Measurements from ENCODE around the gene OR5T1. TPM values are rescaled to one million over a fixed set of nuclear protein-coding genes. Genes with fewer than 3 reads are reported as not detected.

The OR5T1 gene
- total RNA-seq (2022; extraction: Qiagen RNA extraction; ENCODE audit: low read depth): not detected in 5 replicates

GRCh38 chr11:56273854-56274253 is at the start of gene OR5T1:
OR5T1 (plus strand) TSS chr11:56274154; CDS start chr11:56275639, 1,485 bp downstream.

GRCh38 chr11:56234155-56234554 is 39.8 kb upstream of the OR5T1 start, which contains the start of gene OR5T2:
OR5T2 (minus strand) TSS chr11:56234255; CDS start chr11:56233062, 1,193 bp downstream.

DNA sequence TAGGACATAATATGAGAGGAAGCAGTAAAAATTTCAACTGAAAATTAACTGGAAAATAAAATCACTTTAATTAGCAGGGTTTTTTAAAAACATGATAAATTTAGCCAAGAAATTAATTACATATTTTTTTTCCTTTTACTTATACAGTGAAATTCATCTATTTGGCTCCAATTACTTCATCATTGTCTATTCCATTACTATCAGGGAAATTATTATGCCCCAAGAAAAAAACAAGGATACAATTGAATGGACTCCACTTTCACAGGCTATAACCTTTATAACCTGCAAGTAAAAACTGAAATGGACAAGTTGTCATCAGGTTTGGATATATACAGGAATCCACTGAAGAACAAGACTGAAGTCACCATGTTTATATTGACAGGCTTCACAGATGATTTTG is 22.0 kb upstream of the OR5T1 start, which contains the start of gene OR5T3:
Gene OR5T3, plus strand, starts transcription at position 301 of the 400 bp plus-strand sequence. Its CDS starts 0 bp downstream, at position 301.

GRCh38 chr11:56292154-56292553 is 18.2 kb downstream of the OR5T1 start, which contains the start of gene OR8H1:
OR8H1 (minus strand) TSS chr11:56292254; CDS start chr11:56291062, 1,192 bp downstream.

DNA sequence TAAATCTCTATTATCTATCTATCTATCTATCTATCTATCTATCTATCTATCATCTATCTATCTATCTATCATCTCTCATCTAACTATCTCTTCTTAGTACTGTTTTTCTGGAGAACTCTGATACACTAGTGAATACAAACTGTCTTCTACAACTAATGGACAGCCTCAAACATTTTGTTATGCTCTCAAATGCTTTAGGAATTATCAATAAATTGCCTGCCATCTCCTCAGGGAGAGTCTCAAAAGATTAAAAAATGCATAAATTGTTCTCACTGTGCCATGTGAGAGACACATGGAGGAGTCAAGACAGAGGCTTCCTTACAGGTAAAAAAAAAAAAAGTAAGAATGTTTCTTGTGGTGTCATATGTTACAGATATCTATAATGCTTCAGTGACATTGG is 40.9 kb downstream of the OR5T1 start, which contains the start of gene OR8K3:
Gene OR8K3, plus strand, starts transcription at position 301 of the 400 bp plus-strand sequence. CDS start 3,163 bp downstream, outside the sequence.

Other genes with a start within 250 kb of the OR5T1 start
- not detected in 5 replicates for gene OR5AS1, start 246.5 kb upstream of the OR5T1 start, total RNA-seq (2022; extraction: Qiagen RNA extraction; ENCODE audit: low read depth)
- gene OR8I2, start 180.8 kb upstream of the OR5T1 start, total RNA-seq (2022; extraction: Qiagen RNA extraction; ENCODE audit: low read depth): not detected in 5 replicates
- gene OR8H2, start 170.5 kb upstream of the OR5T1 start, total RNA-seq (2022; extraction: Qiagen RNA extraction; ENCODE audit: low read depth): not detected in 5 replicates
- gene OR8H3, start 151.8 kb upstream of the OR5T1 start, total RNA-seq (2022; extraction: Qiagen RNA extraction; ENCODE audit: low read depth): not detected in 5 replicates
- gene OR8J3, start 134.0 kb upstream of the OR5T1 start, total RNA-seq (2022; extraction: Qiagen RNA extraction; ENCODE audit: low read depth): not detected in 5 replicates
- not detected in 5 replicates for gene OR8K5, start 113.8 kb upstream of the OR5T1 start, total RNA-seq (2022; extraction: Qiagen RNA extraction; ENCODE audit: low read depth)
- not detected in 5 replicates for gene OR5J2, start 97.5 kb upstream of the OR5T1 start, total RNA-seq (2022; extraction: Qiagen RNA extraction; ENCODE audit: low read depth)
- not detected in 5 replicates for gene OR5T2, start 39.9 kb upstream of the OR5T1 start, total RNA-seq (2022; extraction: Qiagen RNA extraction; ENCODE audit: low read depth)
- gene OR5T3, start 21.9 kb upstream of the OR5T1 start, total RNA-seq (2022; extraction: Qiagen RNA extraction; ENCODE audit: low read depth): not detected in 5 replicates
- not detected in 5 replicates for gene OR8H1, start 18.1 kb downstream of the OR5T1 start, total RNA-seq (2022; extraction: Qiagen RNA extraction; ENCODE audit: low read depth)
- not detected in 5 replicates for gene OR8K3, start 41.0 kb downstream of the OR5T1 start, total RNA-seq (2022; extraction: Qiagen RNA extraction; ENCODE audit: low read depth)
- gene OR8K1, start 71.9 kb downstream of the OR5T1 start, total RNA-seq (2022; extraction: Qiagen RNA extraction; ENCODE audit: low read depth): not detected in 5 replicates
- gene OR8J1, start 80.1 kb downstream of the OR5T1 start, total RNA-seq (2022; extraction: Qiagen RNA extraction; ENCODE audit: low read depth): not detected in 5 replicates
- gene OR8U1, start 101.5 kb downstream of the OR5T1 start, total RNA-seq (2022; extraction: Qiagen RNA extraction; ENCODE audit: low read depth): not detected in 5 replicates
- not detected in 5 replicates for gene OR5AL1, start 138.5 kb downstream of the OR5T1 start, total RNA-seq (2022; extraction: Qiagen RNA extraction; ENCODE audit: low read depth)
- gene OR5M3, start 199.2 kb downstream of the OR5T1 start, total RNA-seq (2022; extraction: Qiagen RNA extraction; ENCODE audit: low read depth): not detected in 5 replicates
- not detected in 5 replicates for gene OR5M8, start 217.2 kb downstream of the OR5T1 start, total RNA-seq (2022; extraction: Qiagen RNA extraction; ENCODE audit: low read depth)